ENCODE measurements around the gene SRP68. TPM values are rescaled to one million over a fixed set of nuclear protein-coding genes. Genes with fewer than 3 reads are reported as not detected.

Gene SRP68
- total and polyA plus RNA-seq, 4 donors = 17.7 to 36.7 (median 28.7) TPM

DNA sequence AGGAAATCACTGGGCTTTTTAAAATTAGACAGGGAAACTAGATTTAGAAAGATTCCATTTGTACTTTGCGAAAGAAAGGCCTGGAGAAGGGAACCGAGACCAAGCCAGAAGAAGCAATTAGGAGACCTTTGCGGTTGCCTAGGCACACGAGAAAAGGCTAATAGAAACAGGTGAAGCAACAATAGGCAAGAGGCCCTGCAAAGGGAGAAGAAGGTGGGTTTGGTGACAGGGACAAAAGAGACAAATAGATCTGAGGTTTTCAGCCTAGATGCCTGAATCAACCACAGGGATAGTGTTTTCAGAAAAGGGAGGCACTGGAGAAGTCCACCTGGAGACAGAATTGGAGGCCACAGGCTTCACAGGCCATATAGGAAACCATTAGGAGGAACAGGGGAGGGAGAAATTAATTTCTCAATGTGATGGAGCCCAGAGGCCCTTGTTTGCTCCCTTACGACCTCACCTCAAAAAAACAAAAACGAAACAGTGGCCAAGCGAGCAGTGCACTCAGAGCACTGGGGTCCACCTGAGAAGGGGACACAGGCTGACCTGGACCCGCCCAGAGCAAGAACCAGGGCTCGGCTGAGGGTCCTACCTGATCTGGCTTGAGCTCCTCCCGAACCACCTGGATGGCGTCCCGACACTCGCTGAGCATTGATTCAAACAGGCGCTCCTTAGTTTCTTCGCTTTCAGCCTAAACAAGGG is 22.3 kb downstream of the SRP68 start:
- no peak for DNase-seq (ENCODE audit: low spot score)
- Histone ChIP-seq H3K4me3 (ENCODE audit: low read depth in 1 of 3, low read length in 3 of 3) (no peak overlapping the region), H3K9ac (ENCODE audit: low read depth in 1 of 2, low read length in 2 of 2) (no peak overlapping the region), H3K27me3 (ENCODE audit: control insufficient read depth in 4 of 4, insufficient read depth in 4 of 4, low read length in 3 of 4) (no peaks in the 10 kb centered on the region), H3K4me1 (ENCODE audit: control insufficient read depth in 4 of 4, insufficient read depth in 4 of 4, low read length in 3 of 4) (no peaks in the 10 kb centered on the region), H3K36me3 (ENCODE audit: control insufficient read depth in 4 of 4, insufficient read depth in 3 of 4, low read depth in 1 of 4, low read length in 3 of 4) (peaks cover 20 to 79% (median 58%) of the 10 kb centered on the region in 4 donors), H3K27ac (ENCODE audit: low read depth in 1 of 2, low read length in 2 of 2) (no peak overlapping the region), H3K9me3 (ENCODE audit: control insufficient read depth in 4 of 4, low read length in 3 of 4) (no peaks in the 10 kb centered on the region)
- TF ChIP-seq, protein P1, sequence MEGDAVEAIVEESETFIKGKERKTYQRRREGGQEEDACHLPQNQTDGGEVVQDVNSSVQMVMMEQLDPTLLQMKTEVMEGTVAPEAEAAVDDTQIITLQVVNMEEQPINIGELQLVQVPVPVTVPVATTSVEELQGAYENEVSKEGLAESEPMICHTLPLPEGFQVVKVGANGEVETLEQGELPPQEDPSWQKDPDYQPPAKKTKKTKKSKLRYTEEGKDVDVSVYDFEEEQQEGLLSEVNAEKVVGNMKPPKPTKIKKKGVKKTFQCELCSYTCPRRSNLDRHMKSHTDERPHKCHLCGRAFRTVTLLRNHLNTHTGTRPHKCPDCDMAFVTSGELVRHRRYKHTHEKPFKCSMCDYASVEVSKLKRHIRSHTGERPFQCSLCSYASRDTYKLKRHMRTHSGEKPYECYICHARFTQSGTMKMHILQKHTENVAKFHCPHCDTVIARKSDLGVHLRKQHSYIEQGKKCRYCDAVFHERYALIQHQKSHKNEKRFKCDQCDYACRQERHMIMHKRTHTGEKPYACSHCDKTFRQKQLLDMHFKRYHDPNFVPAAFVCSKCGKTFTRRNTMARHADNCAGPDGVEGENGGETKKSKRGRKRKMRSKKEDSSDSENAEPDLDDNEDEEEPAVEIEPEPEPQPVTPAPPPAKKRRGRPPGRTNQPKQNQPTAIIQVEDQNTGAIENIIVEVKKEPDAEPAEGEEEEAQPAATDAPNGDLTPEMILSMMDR (IDR thresholded peaks at IDR 0.05; ENCODE audit: low read depth, low read length, missing input control) = no peak
- TF ChIP-seq NR2F2 (IDR thresholded peaks at IDR 0.05) (no peak), SP1 (IDR thresholded peaks at IDR 0.05) (no peak), YY1 (IDR thresholded peaks at IDR 0.05) (no peak), TAF1 (conservative IDR thresholded peaks at IDR 0.05) (no peak), FOXA2 (IDR thresholded peaks at IDR 0.05) (no peak), HNF4A (conservative IDR thresholded peaks at IDR 0.05) (no peak), REST (IDR thresholded peaks at IDR 0.05) (no peak), JUND (IDR thresholded peaks at IDR 0.05) (no peak)
- 95% methylated on average over 15 of the region's 15 CpGs for WGBS

- Histone ChIP-seq H3K4me1 (ENCODE audit: control insufficient read depth in 4 of 4, insufficient read depth in 4 of 4, low read length in 3 of 4) (no peaks in the 10 kb centered on the region), H3K27ac (ENCODE audit: low read depth in 1 of 2, low read length in 2 of 2) (no peak overlapping the region), H3K27me3 (ENCODE audit: control insufficient read depth in 4 of 4, insufficient read depth in 4 of 4, low read length in 3 of 4) (no peaks in the 10 kb centered on the region), H3K9ac (ENCODE audit: low read depth in 1 of 2, low read length in 2 of 2) (no peak overlapping the region), H3K4me3 (ENCODE audit: low read depth in 1 of 3, low read length in 3 of 3) (no peak overlapping the region), H3K9me3 (ENCODE audit: control insufficient read depth in 4 of 4, low read length in 3 of 4) (no peaks in the 10 kb centered on the region), H3K36me3 (ENCODE audit: control insufficient read depth in 4 of 4, insufficient read depth in 3 of 4, low read depth in 1 of 4, low read length in 3 of 4) (peaks cover 21 to 82% (median 64%) of the 10 kb centered on the region in 4 donors)
- no peak for DNase-seq (ENCODE audit: low spot score)
- WGBS = 95% methylated on average over 3 of the region's 3 CpGs
- TF ChIP-seq FOXA2 (IDR thresholded peaks at IDR 0.05) (no peak), MAX (IDR thresholded peaks at IDR 0.05) (no peak), RXRA (IDR thresholded peaks at IDR 0.05) (no peak), RAD21 (IDR thresholded peaks at IDR 0.05) (no peak), JUND (IDR thresholded peaks at IDR 0.05) (no peak)
These were observed 23.1 kb downstream of the SRP68 start for GRCh38 chr17:76049239-76049638.

- Histone ChIP-seq H3K27me3 (ENCODE audit: control insufficient read depth in 4 of 4, insufficient read depth in 4 of 4, low read length in 3 of 4) (no peaks in the 10 kb centered on the region), H3K4me1 (ENCODE audit: control insufficient read depth in 4 of 4, insufficient read depth in 4 of 4, low read length in 3 of 4) (no peaks in the 10 kb centered on the region), H3K36me3 (ENCODE audit: control insufficient read depth in 4 of 4, insufficient read depth in 3 of 4, low read depth in 1 of 4, low read length in 3 of 4) (peaks cover 26 to 82% (median 65%) of the 10 kb centered on the region in 4 donors), H3K9ac (ENCODE audit: low read depth in 1 of 2, low read length in 2 of 2) (no peak overlapping the region), H3K27ac (ENCODE audit: low read depth in 1 of 2, low read length in 2 of 2) (no peak overlapping the region), H3K9me3 (ENCODE audit: control insufficient read depth in 4 of 4, low read length in 3 of 4) (no peaks in the 10 kb centered on the region), H3K4me3 (ENCODE audit: low read depth in 1 of 3, low read length in 3 of 3) (no peak overlapping the region)
- DNase-seq (ENCODE audit: low spot score) = no peak
- 89% methylated on average over 9 of the region's 9 CpGs for WGBS
- TF ChIP-seq FOXA2 (IDR thresholded peaks at IDR 0.05) (no peak), MAX (IDR thresholded peaks at IDR 0.05) (no peak), TAF1 (conservative IDR thresholded peaks at IDR 0.05) (no peak)
These were observed 23.6 kb downstream of the SRP68 start for GRCh38 chr17:76048711-76049110.
